ENCODE measurements around the gene PAX9.
A peak's percentile ranks its signal among the peaks of the same experiment; 100 is the strongest.

Gene PAX9

GRCh38 chr14:36660736-36661505 lies 739 bp upstream of the PAX9 start:
- H3K36me3 ChIP-seq = 0 out of 2 replicates have a peak, but pooled peaks cover under 1% of the 10 kb centered on the region
- peaks cover 56% of the 10 kb centered on the region for H3K9me3 ChIP-seq
- H3K9ac ChIP-seq = no peak overlapping the region
- peaks cover 6% of the 10 kb centered on the region; the same call in 1 of the 2 replicates for H4K20me1 ChIP-seq
- peaks cover 66% of the 10 kb centered on the region for H3K27me3 ChIP-seq
- peaks cover 30% of the 10 kb centered on the region for H3K4me1 ChIP-seq
- TF ChIP-seq Cebpa-rat (IDR thresholded peaks at IDR 0.05) = no peak
- H3K27ac ChIP-seq = no peak overlapping the region
- peak overlapping the region; percentile 41; the same call in 1 of the 2 replicates for H3K4me3 ChIP-seq
- H3K4me2 ChIP-seq = peak overlapping the region; percentile 77

- peaks cover 53% of the 10 kb centered on the region for H3K27me3 ChIP-seq
- H3K4me1 ChIP-seq = peaks cover 30% of the 10 kb centered on the region
- H4K20me1 ChIP-seq = peaks cover 6% of the 10 kb centered on the region; the same call in 1 of the 2 replicates
- no peak overlapping the region for H3K4me2 ChIP-seq
- peaks cover 55% of the 10 kb centered on the region for H3K9me3 ChIP-seq
- H3K27ac ChIP-seq = no peak overlapping the region
- no peak overlapping the region for H3K9ac ChIP-seq
- no peak overlapping the region for H3K4me3 ChIP-seq
- H3K36me3 ChIP-seq = peaks cover 9% of the 10 kb centered on the region; the same call in 1 of the 2 replicates
- no peak for TF ChIP-seq Cebpa-rat (IDR thresholded peaks at IDR 0.05)
Measured at GRCh38 chr14:36662258-36662542, 540 bp downstream of the PAX9 start.

- Histone ChIP-seq H3K9ac (no peak overlapping the region), H3K27ac (no peak overlapping the region), H3K4me2 (no peak overlapping the region), H3K4me3 (no peak overlapping the region), H3K27me3 (peaks cover 48% of the 10 kb centered on the region), H3K9me3 (peaks cover 50% of the 10 kb centered on the region), H3K4me1 (peaks cover 30% of the 10 kb centered on the region), H4K20me1 (peaks cover 3% of the 10 kb centered on the region; the same call in 1 of the 2 replicates), H3K36me3 (peaks cover 9% of the 10 kb centered on the region; the same call in 1 of the 2 replicates)
- TF ChIP-seq Cebpa-rat (IDR thresholded peaks at IDR 0.05) = no peak
Measured at GRCh38 chr14:36662543-36663403, 1.1 kb downstream of the PAX9 start.

DNA sequence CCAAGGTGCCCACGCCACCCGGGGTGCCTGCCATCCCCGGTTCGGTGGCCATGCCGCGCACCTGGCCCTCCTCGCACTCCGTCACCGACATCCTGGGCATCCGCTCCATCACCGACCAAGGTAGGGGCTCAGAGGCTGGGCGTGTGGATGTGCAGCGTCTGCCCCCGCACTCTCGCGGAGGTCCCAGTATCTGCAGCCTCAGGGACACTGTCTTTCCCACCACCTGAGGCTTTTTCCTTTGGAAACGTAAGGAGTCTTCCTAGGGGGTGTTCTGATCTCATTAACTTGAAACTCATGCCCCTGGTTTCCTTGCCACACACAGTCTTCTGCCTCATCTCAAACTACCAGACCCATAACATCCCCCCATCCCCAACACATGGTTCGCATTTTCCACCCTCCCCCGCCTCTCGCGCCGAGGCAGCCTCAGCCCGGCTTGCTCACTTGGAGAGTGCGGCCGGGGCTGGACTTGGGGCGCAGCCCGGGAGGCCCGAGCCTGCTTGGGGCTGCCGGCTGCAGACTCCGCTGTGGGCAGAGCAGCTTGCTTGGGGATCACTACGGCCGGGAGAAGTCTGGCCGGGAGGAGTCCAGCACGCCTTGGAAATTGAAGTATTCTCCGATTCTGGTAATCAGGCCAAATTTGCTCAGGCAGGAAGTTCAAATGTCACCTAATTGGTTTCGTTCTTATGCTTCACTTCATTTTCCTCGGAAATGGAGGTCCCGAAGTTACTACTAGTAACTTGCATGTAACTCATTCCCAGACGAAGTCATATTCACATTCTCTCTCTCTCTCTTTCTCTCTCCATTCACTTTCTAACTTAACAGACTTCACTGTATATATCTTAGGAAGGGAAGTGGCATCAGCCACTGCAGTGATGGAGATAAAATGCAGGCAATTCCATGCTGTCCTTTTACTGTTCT lies 2.0 kb downstream of the PAX9 start:
- Histone ChIP-seq H3K27ac (no peak overlapping the region), H3K4me3 (no peak overlapping the region), H3K36me3 (peaks cover 9% of the 10 kb centered on the region; the same call in 1 of the 2 replicates), H4K20me1 (no peaks in the 10 kb centered on the region), H3K9ac (no peak overlapping the region), H3K4me2 (peak overlapping the region; percentile 17; the same call in 1 of the 2 replicates), H3K4me1 (peaks cover 30% of the 10 kb centered on the region), H3K27me3 (peaks cover 39% of the 10 kb centered on the region), H3K9me3 (peaks cover 41% of the 10 kb centered on the region)
- TF ChIP-seq Cebpa-rat (IDR thresholded peaks at IDR 0.05) = no peak

- H3K9ac ChIP-seq = no peak overlapping the region
- no peak overlapping the region for H3K27ac ChIP-seq
- peaks cover 30% of the 10 kb centered on the region for H3K27me3 ChIP-seq
- peaks cover 9% of the 10 kb centered on the region; the same call in 1 of the 2 replicates for H3K36me3 ChIP-seq
- H3K4me2 ChIP-seq = peak overlapping the region; percentile 17; the same call in 1 of the 2 replicates
- TF ChIP-seq Cebpa-rat (IDR thresholded peaks at IDR 0.05) = no peak
- peaks cover 29% of the 10 kb centered on the region for H3K4me1 ChIP-seq
- H3K9me3 ChIP-seq = peaks cover 32% of the 10 kb centered on the region
- H3K4me3 ChIP-seq = no peak overlapping the region
- H4K20me1 ChIP-seq = no peaks in the 10 kb centered on the region
Measured at GRCh38 chr14:36664322-36665193, 2.9 kb downstream of the PAX9 start.

DNA sequence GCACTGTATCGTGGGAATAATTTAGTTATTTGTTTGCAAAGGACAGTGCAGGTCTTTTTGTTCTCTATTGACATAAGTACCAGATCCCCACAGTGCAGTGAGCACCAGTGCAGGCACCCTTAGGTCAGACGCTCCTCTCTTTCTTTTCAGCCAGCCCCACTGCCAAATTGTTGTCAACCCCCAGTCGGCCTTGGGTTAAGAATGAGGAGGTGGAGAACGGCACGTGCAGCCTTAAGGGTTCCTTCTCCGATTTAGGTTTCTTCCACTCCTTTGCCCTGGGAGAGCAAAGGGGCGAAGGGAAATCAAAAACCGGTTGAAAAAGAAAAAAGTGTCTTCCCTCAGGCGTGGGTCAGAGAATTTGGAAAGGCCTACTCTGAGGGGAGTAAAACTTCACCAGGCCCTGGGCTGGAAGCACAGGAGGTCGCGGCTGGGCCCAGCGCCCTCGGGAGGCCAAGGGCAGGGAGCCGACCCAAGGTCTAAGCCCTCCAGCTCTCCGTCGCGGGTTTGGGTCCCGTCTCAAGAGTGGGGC lies 4.3 kb downstream of the PAX9 start:
- Histone ChIP-seq H3K4me1 (peaks cover 15% of the 10 kb centered on the region), H3K27ac (no peak overlapping the region), H3K4me3 (no peak overlapping the region), H4K20me1 (no peaks in the 10 kb centered on the region), H3K9ac (no peak overlapping the region), H3K9me3 (peaks cover 31% of the 10 kb centered on the region), H3K27me3 (peaks cover 16% of the 10 kb centered on the region), H3K4me2 (no peak overlapping the region), H3K36me3 (peaks cover 9% of the 10 kb centered on the region; the same call in 1 of the 2 replicates)
- no peak for TF ChIP-seq Cebpa-rat (IDR thresholded peaks at IDR 0.05)

- Histone ChIP-seq H3K27ac (no peak overlapping the region), H3K36me3 (peaks cover 9% of the 10 kb centered on the region; the same call in 1 of the 2 replicates)
Measured at GRCh38 chr14:36666416-36667206, 5.0 kb downstream of the PAX9 start.

More at GRCh38 chr14:36666416-36667206, 5.0 kb downstream of the PAX9 start:
- H3K9me3 ChIP-seq = peaks cover 31% of the 10 kb centered on the region
- H3K4me3 ChIP-seq = no peak overlapping the region
- peaks cover 10% of the 10 kb centered on the region for H3K27me3 ChIP-seq
- peaks cover 8% of the 10 kb centered on the region; the same call in 1 of the 2 replicates for H3K4me1 ChIP-seq
- no peak overlapping the region for H3K4me2 ChIP-seq
- no peaks in the 10 kb centered on the region for H4K20me1 ChIP-seq
- no peak for TF ChIP-seq Cebpa-rat (IDR thresholded peaks at IDR 0.05)
- no peak overlapping the region for H3K9ac ChIP-seq
